ENCODE measurements around the gene VPS33B. TPM values are rescaled to one million over a fixed set of nuclear protein-coding genes. Genes with fewer than 3 reads are reported as not detected.

Gene VPS33B
- total RNA-seq, 1 experiment from 2014 or later = 8.6 TPM

GRCh38 chr15:90955624-90956273, 66.6 kb downstream of the VPS33B start:
- Histone ChIP-seq H3K27ac (peak overlapping the region; percentile 86), H3K4me3 (peak overlapping the region; percentile 60), H3K27me3 (no peaks in the 10 kb centered on the region), H3K4me1 (peaks cover 22% of the 10 kb centered on the region), H3K36me3 (peaks cover 31% of the 10 kb centered on the region), H3K9me3 (replicated peaks) (no peaks in the 10 kb centered on the region)
- DNase-seq = no peak

- H3K36me3 ChIP-seq = peaks cover 36% of the 10 kb centered on the region
- peak; percentile 82 for DNase-seq
- H3K4me3 ChIP-seq = peak within 1 kb of the TSS; percentile 60
- no peaks in the 10 kb centered on the region for H3K27me3 ChIP-seq
- peaks cover 21% of the 10 kb centered on the region for H3K4me1 ChIP-seq
- peak within 1 kb of the TSS; percentile 86 for H3K27ac ChIP-seq
- H3K9me3 ChIP-seq (replicated peaks) = no peaks in the 10 kb centered on the region
Observed at GRCh38 chr15:90954712-90955623, 67.4 kb downstream of the VPS33B start, which contains the start of gene RCCD1. TSS of gene RCCD1 (plus strand) at chr15:90954884. CDS start at chr15:90956735, 1,851 bp downstream.

GRCh38 chr15:90953947-90954711, 68.3 kb downstream of the VPS33B start:
- Histone ChIP-seq H3K9me3 (replicated peaks) (no peaks in the 10 kb centered on the region), H3K27ac (no peak overlapping the region; the same call in 1 of the 2 replicates), H3K4me3 (no peak overlapping the region), H3K27me3 (no peaks in the 10 kb centered on the region), H3K4me1 (peaks cover 12% of the 10 kb centered on the region), H3K36me3 (peaks cover 40% of the 10 kb centered on the region)
- no peak for DNase-seq

- H3K9me3 ChIP-seq (replicated peaks) = no peaks in the 10 kb centered on the region
- H3K4me3 ChIP-seq = no peak overlapping the region
- peaks cover 44% of the 10 kb centered on the region for H3K36me3 ChIP-seq
- no peak overlapping the region for H3K27ac ChIP-seq
- peaks cover 3% of the 10 kb centered on the region for H3K4me1 ChIP-seq
- H3K27me3 ChIP-seq = no peaks in the 10 kb centered on the region
- DNase-seq = no peak
Observed at GRCh38 chr15:90952901-90953677, 69.3 kb downstream of the VPS33B start.

GRCh38 chr15:90950676-90951075, 71.7 kb downstream of the VPS33B start:
- Histone ChIP-seq H3K4me3 (no peak overlapping the region), H3K27ac (no peak overlapping the region), H3K36me3 (peaks cover 61% of the 10 kb centered on the region), H3K27me3 (no peaks in the 10 kb centered on the region), H3K9me3 (replicated peaks) (no peaks in the 10 kb centered on the region), H3K4me1 (no peaks in the 10 kb centered on the region)
- no peak for DNase-seq

GRCh38 chr15:90949979-90950675, 72.3 kb downstream of the VPS33B start:
- H3K4me1 ChIP-seq = no peaks in the 10 kb centered on the region
- no peaks in the 10 kb centered on the region for H3K27me3 ChIP-seq
- DNase-seq = no peak
- H3K4me3 ChIP-seq = no peak overlapping the region
- H3K27ac ChIP-seq = no peak overlapping the region
- no peaks in the 10 kb centered on the region for H3K9me3 ChIP-seq (replicated peaks)
- peaks cover 67% of the 10 kb centered on the region for H3K36me3 ChIP-seq

Other genes with a start within 250 kb of the VPS33B start
- gene FURIN, start 154.0 kb downstream of the VPS33B start, total RNA-seq (2014; rRNA removed; shearing (Covaris generic)) = 12.0 and 12.6 TPM in 2 replicates
- 0.25 and 1.1 TPM in 2 replicates for gene FES, start 138.1 kb downstream of the VPS33B start, total RNA-seq (2014; rRNA removed; shearing (Covaris generic))
- gene MAN2A2, start 119.3 kb downstream of the VPS33B start, total RNA-seq (2014; rRNA removed; shearing (Covaris generic)) = 11.0 and 12.6 TPM in 2 replicates
- gene HDDC3, start 90.0 kb downstream of the VPS33B start, total RNA-seq (2014; rRNA removed; shearing (Covaris generic)) = 4.6 and 4.7 TPM in 2 replicates
- 40.7 and 42.4 TPM in 2 replicates for gene UNC45A, start 87.3 kb downstream of the VPS33B start, total RNA-seq (2014; rRNA removed; shearing (Covaris generic))
- 6.8 and 8.6 TPM in 2 replicates for gene RCCD1, start 67.7 kb downstream of the VPS33B start, total RNA-seq (2014; rRNA removed; shearing (Covaris generic))
- 250 and 275 TPM in 2 replicates for gene PRC1, start 28.1 kb downstream of the VPS33B start, total RNA-seq (2014; rRNA removed; shearing (Covaris generic))
- not detected in 2 replicates for gene SV2B, start 77.7 kb upstream of the VPS33B start, total RNA-seq (2014; rRNA removed; shearing (Covaris generic))

All from SJCRH30 (cell line).